GM19238 (cell line): ENCODE results near the gene CLRN3.

Experiments
- DNase-seq: peaks from one replicate; pipeline ENCODE4 v3.0.0; 2011; ENCODE audit warnings: low spot score; ENCODE audit not compliant: insufficient read length

The CLRN3 gene

DNA sequence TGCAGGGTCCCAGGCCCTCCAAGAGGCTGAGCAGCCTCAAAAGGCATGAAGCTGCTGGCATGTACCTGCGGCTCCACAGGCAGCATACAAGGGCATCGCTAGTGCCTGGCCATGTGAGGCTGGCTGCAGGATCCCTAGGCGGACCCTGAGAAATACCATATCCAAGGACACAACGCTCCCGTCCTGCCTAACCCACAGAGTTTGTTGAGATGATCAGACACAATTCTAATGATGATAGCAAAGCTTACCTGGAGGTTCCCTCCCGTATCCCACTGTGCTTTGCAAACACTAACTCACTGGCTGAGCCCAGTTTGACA, 17.3 kb downstream of the CLRN3 start:
- DNase-seq: no peak

GRCh38 chr10:127874671-127875448, 17.9 kb downstream of the CLRN3 start:
- no peak for DNase-seq

DNA sequence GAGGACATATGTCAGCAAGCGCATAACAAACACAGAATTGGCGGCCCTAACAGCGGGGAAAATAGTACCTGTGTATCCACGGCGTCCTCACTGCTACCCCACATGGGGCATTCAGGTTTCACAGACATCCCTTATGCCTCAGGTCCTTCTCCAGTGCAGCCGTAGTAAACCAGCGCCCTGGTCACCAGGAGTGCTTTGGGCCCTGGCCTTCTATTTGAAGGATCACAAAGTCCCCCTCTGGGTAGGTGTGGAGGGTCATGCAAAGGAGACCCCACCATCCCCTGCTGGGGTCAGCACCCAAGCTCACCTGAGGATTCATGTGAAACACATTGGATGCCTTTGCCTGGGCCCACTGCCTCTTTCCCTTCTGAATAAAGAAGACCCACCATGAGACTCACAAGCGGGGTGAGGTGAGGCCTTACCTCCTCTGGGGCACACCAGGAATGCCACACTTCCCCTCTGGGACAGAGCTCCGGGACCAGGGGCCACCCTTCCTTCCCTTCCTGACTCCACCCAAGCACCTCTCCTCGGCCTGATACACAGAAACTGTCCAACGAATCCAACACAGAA, 18.8 kb downstream of the CLRN3 start:
- DNase-seq: no peak

GRCh38 chr10:127872871-127873600, 19.7 kb downstream of the CLRN3 start:
- DNase-seq: no peak

DNA sequence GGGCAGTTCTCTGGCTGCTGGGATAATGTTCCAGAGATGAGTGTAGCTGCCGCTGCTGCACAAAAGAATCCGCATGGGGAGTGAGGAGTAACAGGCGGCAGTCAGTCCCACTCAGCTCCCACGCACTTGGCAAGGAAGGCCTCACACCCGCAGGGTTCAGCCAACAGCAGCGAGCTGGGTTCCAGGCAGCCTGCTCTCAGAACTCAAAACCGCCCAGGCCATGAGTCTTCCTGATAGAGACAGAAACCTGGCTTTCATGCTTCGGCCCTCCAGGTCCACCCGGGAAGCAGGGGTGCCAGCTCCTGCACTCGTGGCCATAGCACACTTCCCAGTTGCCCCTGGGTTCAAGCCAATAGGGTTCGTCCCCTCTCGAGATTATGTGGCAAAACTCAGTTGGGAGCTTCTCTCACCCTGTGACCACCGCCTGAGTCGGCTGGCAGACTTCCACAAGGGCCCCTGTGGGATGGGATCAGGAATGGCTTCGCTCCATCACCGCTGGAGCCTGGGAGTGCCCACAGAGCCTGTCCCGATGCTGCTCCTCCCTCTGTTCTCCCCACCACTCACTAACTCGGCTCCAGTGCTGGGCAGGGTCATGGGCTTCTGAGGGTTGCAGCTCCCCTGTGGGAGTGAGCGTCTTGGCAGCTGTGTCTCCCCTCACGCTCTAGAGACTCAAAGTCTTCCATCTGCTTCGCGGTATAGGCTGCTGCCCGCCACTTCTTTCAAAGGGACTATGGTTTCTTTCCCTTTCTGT, 20.6 kb downstream of the CLRN3 start:
- DNase-seq: no peak

- DNase-seq: no peak
These were observed 21.1 kb downstream of the CLRN3 start for GRCh38 chr10:127871631-127872010.

- no peak for DNase-seq
These were observed 23.4 kb downstream of the CLRN3 start for GRCh38 chr10:127869329-127869728.

GRCh38 chr10:127867805-127868204, 24.9 kb downstream of the CLRN3 start:
- DNase-seq: no peak

- no peak for DNase-seq
These were observed 26.3 kb downstream of the CLRN3 start for GRCh38 chr10:127866276-127867013.

DNA sequence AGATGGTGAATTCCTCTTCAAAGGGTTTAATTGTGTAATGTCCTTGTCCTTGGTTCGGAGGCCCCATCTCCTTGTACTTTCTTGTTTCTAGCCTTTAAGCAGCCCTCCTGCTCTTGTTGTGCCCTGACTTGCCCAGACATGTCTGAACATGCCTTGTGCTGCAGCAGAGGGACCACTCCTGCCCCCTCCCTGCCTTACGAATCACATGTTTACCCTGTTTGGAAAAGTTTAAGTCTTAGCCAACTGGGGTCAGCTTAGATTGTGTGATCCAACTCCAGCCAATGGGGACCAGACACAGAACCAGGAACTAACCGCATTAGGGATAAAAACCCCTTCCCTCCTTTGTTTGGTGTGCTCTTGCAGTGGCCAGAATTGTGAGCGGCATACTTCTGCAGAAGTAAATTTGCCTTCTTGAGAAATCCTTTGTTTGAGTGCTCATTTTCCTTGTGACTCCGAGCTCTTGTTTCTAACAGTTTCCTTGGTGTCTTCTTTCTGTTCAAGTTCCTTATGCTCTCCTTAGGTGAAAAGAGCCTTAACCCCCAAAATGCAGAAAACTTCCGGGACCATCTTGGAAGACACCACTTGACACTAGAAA, 29.4 kb downstream of the CLRN3 start:
- no peak for DNase-seq

DNA sequence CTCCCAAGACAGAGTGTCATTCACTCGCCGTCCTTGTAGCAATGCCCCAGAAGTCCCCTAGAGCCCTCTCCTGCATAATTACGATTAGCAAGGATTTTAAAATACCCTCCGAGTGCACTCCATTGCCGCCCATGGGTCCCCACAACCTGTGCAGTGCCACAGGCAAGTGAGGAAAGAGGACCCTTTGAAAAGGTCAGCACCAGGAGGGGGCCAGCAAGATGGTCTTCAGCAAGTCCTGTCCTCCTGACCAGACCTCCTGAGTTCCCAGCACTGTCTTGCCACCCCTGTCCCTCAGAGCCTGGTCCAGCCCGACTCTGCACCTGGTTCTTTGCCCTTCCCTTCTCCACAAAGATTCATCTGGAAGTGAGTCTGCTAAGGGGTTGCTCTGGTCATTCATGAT, 32.1 kb downstream of the CLRN3 start:
- DNase-seq: no peak

DNA sequence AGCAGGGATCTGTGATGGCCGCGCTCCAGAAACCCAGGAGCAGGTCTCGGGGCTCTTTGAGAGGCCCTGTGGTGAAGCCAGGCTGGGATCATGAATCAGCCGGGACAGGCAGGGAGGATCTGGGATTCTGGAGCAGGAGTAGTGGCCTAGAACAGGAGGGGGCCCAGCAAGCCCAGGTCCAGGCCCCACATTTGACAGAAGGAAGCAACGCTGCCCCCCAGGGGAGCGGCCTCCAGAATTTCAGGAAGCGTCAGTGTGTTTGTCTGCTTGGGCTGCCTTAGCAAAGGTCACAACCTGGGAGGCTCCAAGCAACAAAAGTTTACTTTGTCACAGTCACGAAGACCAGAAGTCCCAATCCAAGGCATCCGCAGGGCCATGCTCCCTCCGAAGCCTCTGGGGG, 36.8 kb downstream of the CLRN3 start:
- no peak for DNase-seq

GRCh38 chr10:127855591-127855881, 37.2 kb downstream of the CLRN3 start:
- no peak for DNase-seq

DNA sequence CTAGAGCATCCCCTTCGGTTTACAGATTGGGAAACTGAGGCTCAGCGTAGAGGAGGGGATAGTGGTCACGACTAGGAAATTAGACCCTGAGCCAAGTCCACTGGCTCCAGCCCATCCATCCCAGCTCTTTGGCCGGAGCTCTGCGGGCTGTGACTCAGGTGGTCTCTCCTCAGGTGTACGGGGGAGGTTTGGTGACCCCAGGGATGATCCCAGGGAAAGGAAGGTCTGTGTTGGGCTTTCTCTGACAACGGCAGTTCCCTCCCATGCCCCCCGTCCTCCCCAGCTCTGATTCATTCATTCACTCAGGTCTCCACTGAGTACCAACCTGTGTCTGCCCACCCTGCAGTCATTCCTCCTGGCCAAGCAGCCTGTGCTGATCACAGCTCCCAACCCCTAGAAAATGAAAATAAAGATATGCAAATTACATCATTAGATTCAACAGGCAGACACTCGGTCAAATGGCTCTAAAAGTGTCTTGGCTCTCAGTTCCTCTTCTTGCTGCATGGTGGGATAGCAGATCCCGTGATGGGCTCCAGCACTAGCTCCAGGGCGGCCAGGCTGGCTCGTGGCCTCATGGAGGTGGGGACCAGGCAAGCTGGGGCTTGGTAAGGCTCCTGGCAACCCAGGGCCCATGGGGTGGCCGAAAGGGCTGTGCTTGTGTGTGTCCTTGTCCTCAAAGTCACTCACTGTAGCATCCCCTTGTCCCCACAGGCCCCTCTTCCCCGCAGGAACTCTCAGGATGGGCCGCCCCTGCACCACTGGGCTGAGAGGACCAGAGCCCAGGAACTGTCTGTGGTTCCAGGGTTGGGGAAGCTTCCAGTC, 37.8 kb downstream of the CLRN3 start:
- DNase-seq: peak; percentile 39

GRCh38 chr10:127853868-127854768, 38.6 kb downstream of the CLRN3 start:
- peak; percentile 48 for DNase-seq

DNA sequence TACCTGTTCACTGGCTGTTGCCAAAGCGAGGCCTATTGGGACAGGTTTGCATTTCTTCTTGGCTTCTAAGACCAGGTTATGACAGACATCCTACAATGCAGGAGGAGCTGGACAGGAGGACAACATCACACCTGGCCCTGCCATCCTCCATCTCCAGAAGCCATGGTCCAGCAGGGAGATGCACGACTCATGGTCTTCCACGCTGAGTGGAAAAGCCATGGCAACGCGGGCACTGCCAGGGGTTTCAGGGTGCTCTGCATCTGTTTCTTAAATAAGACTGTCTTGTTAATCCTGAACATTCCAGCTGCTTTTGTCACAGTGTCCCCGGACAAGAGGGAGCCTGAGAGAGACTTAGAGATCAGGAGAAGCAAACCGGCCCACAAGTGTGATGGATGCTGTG, 40.3 kb downstream of the CLRN3 start:
- no peak for DNase-seq

GRCh38 chr10:127851661-127852194, 41.0 kb downstream of the CLRN3 start:
- no peak for DNase-seq

DNA sequence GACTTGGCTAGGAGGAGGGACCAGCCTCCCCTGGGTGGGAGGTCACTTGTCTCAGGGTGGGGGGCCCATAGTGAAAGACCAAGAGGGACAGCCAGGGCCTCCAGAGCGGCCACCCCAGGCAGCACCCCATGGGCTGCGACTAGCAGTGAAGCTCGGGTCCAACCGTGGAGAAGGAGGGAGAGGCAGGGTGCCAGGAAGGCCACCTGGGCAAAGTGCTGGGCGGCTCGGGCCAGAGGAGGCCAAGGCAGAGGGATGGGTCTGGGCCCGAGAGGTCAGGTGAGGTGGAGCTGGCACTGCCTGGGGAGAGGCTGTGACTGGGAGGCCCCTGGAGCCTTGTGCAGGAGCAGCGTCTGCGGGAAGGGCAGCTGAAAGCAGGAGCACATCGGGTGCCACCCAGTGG, 41.8 kb downstream of the CLRN3 start:
- no peak for DNase-seq

- DNase-seq: no peak
These were observed 42.8 kb downstream of the CLRN3 start for GRCh38 chr10:127849921-127850320.
